Neural progenitor cell (in vitro differentiated cells): ENCODE measurements around the gene NKG7. TPM values are rescaled to one million over a fixed set of nuclear protein-coding genes. Genes with fewer than 3 reads are reported as not detected.
A peak's percentile ranks its signal among the peaks of the same experiment; 100 is the strongest.

Experiments used
- DNase-seq: peaks from one replicate; pipeline ENCODE4 v3.0.0-alpha.2; 2016; ENCODE audit warnings: low spot score
- H2AFZ ChIP-seq: fragments of 200-600 bp; sonication (generic); replicated peaks from 2 replicates; pipeline ENCODE4 v1.6.1; 2016; ENCODE audit warnings: antibody characterized with exemption
- H3F3A ChIP-seq: fragments of 200-600 bp; sonication (generic); 2 replicates; pipeline ENCODE4 v1.6.1; 2016; ENCODE audit warnings: antibody characterized with exemption, low read depth
- H3K27ac ChIP-seq: fragments of 200-600 bp; sonication (generic); 2 replicates; pipeline ENCODE4 v1.5.1; 2016; ENCODE audit warnings: mild to moderate bottlenecking
- H3K27me3 ChIP-seq: fragments of 200-600 bp; sonication (generic); 2 replicates; pipeline ENCODE4 v1.6.1; 2016; ENCODE audit warnings: mild to moderate bottlenecking, moderate library complexity
- H3K36me3 ChIP-seq: fragments of 200-600 bp; sonication (generic); 2 replicates; pipeline ENCODE4 v1.5.1; 2016
- H3K4me1 ChIP-seq: fragments of 200-600 bp; sonication (generic); 2 replicates; pipeline ENCODE4 v1.6.1; 2016; ENCODE audit warnings: mixed run types
- H3K4me2 ChIP-seq: fragments of 200-600 bp; sonication (generic); 2 replicates; pipeline ENCODE4 v1.6.1; 2016
- H3K4me3 ChIP-seq: fragments of 200-600 bp; sonication (generic); 2 replicates; pipeline ENCODE4 v1.5.1; 2016
- H3K79me2 ChIP-seq: fragments of 200-600 bp; sonication (generic); 2 replicates; pipeline ENCODE4 v1.6.1; 2016; ENCODE audit warnings: low read depth
- H3K9ac ChIP-seq: fragments of 200-600 bp; sonication (generic); 2 replicates; pipeline ENCODE4 v1.6.1; 2016
- H3K9me3 ChIP-seq: fragments of 200-600 bp; sonication (generic); 2 replicates; pipeline ENCODE4 v1.5.1; 2016; ENCODE audit warnings: low read depth
- H4K20me1 ChIP-seq: fragments of 200-600 bp; sonication (generic); 2 replicates; pipeline ENCODE4 v1.6.1; 2016; ENCODE audit warnings: low read depth
- H3K27ac Mint-ChIP-seq: 3 replicates; pipeline ENCODE4 v1.8.0; 2021; ENCODE audit warnings: mixed read lengths
- H3K27me3 Mint-ChIP-seq: 2 replicates; pipeline ENCODE4 v1.8.0; 2022; ENCODE audit warnings: low read depth, mild to moderate bottlenecking, inconsistent platforms, moderate library complexity, mixed read lengths; ENCODE audit not compliant: insufficient read depth
- H3K36me3 Mint-ChIP-seq: 3 replicates; pipeline ENCODE4 v1.8.0; 2021; ENCODE audit warnings: mixed read lengths
- H3K4me1 Mint-ChIP-seq: 3 replicates; pipeline ENCODE4 v1.8.0; 2021; ENCODE audit warnings: mixed read lengths
- H3K4me3 Mint-ChIP-seq: 3 replicates; pipeline ENCODE4 v1.8.0; 2021; ENCODE audit warnings: mild to moderate bottlenecking, moderate library complexity, mixed read lengths
- H3K9me3 Mint-ChIP-seq: 3 replicates; pipeline ENCODE4 v1.8.0; 2020; ENCODE audit warnings: mixed read lengths
- EZH2 ChIP-seq: fragments of 200-600 bp; sonication (generic); IDR thresholded peaks from 2 replicates; pipeline ENCODE4 v1.6.1; 2017; ENCODE audit warnings: antibody characterized with exemption, mild to moderate bottlenecking, moderate library complexity
- EZH2phosphoT487 ChIP-seq: fragments of 200-600 bp; sonication (generic); IDR thresholded peaks from 2 replicates; pipeline ENCODE4 v1.6.1; 2017; ENCODE audit warnings: antibody characterized with exemption
- total RNA-seq: library from RNA; depleted of rRNA; stranded (reverse); fragments of >200 nt; gene quantifications from 2 replicates; pipeline ENCODE4 v1.2.3, GENCODE V29; 2015; ENCODE audit warnings: low replicate concordance
- TF ChIP-seq, protein P1 (sequence below): fragments of 200-600 bp; sonication (generic); IDR thresholded peaks from 2 replicates; pipeline ENCODE4 v1.5.1; 2017; ENCODE audit warnings: antibody characterized with exemption, mild to moderate bottlenecking

NKG7 gene
- total RNA-seq, 1 donor from 2014 or later, result not detected

GRCh38 chr19:51342631-51343569, 29.6 kb downstream of the NKG7 start:
- Histone ChIP-seq H3K27ac (no peak overlapping the region), H3K4me1 (peaks cover 4% of the 10 kb centered on the region), H3K79me2 (no peaks in the 10 kb centered on the region), H3K9ac (no peak overlapping the region), H4K20me1 (no peaks in the 10 kb centered on the region), H3K27me3 (peaks cover 24% of the 10 kb centered on the region), H2AFZ (no peak overlapping the region), H3K4me3 (no peak overlapping the region), H3F3A (peaks cover 6% of the 10 kb centered on the region), H3K9me3 (no peaks in the 10 kb centered on the region), H3K4me2 (no peak overlapping the region), H3K36me3 (no peaks in the 10 kb centered on the region)
- Mint-ChIP-seq H3K4me1 (peaks cover 8% of the 10 kb centered on the region), H3K27me3 (peaks cover 6% of the 10 kb centered on the region), H3K27ac (peak overlapping the region; percentile 9), H3K36me3 (peaks cover 8% of the 10 kb centered on the region), H3K4me3 (peak overlapping the region; percentile 75), H3K9me3 (no peaks in the 10 kb centered on the region)
- TF ChIP-seq EZH2phosphoT487 (no peak), EZH2 (no peak)
- TF ChIP-seq, protein P1, sequence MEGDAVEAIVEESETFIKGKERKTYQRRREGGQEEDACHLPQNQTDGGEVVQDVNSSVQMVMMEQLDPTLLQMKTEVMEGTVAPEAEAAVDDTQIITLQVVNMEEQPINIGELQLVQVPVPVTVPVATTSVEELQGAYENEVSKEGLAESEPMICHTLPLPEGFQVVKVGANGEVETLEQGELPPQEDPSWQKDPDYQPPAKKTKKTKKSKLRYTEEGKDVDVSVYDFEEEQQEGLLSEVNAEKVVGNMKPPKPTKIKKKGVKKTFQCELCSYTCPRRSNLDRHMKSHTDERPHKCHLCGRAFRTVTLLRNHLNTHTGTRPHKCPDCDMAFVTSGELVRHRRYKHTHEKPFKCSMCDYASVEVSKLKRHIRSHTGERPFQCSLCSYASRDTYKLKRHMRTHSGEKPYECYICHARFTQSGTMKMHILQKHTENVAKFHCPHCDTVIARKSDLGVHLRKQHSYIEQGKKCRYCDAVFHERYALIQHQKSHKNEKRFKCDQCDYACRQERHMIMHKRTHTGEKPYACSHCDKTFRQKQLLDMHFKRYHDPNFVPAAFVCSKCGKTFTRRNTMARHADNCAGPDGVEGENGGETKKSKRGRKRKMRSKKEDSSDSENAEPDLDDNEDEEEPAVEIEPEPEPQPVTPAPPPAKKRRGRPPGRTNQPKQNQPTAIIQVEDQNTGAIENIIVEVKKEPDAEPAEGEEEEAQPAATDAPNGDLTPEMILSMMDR, result no peak
- DNase-seq, result no peak

GRCh38 chr19:51341976-51342580, 30.4 kb downstream of the NKG7 start, which contains the start of gene VSIG10L:
TSS of gene VSIG10L (minus strand) at chr19:51342139. CDS start at chr19:51342124, 15 bp downstream.
- Histone ChIP-seq H3K27ac (no peak within 1 kb of the TSS), H3K36me3 (no peaks in the 10 kb centered on the region), H3K79me2 (no peaks in the 10 kb centered on the region), H3K27me3 (peaks cover 24% of the 10 kb centered on the region), H3K4me3 (no peak within 1 kb of the TSS), H3K4me2 (no peak within 1 kb of the TSS), H2AFZ (no peak within 1 kb of the TSS), H4K20me1 (no peaks in the 10 kb centered on the region), H3K9me3 (no peaks in the 10 kb centered on the region), H3K9ac (no peak within 1 kb of the TSS), H3K4me1 (peaks cover 4% of the 10 kb centered on the region), H3F3A (peaks cover 6% of the 10 kb centered on the region)
- H3K4me1 Mint-ChIP-seq, result peaks cover 8% of the 10 kb centered on the region
- no peak for DNase-seq
- H3K27ac Mint-ChIP-seq, result peak within 1 kb of the TSS; percentile 9
- H3K27me3 Mint-ChIP-seq, result peaks cover 6% of the 10 kb centered on the region
- H3K9me3 Mint-ChIP-seq, result no peaks in the 10 kb centered on the region
- peak within 1 kb of the TSS; percentile 84 for H3K4me3 Mint-ChIP-seq
- peaks cover 6% of the 10 kb centered on the region for H3K36me3 Mint-ChIP-seq
- TF ChIP-seq EZH2phosphoT487 (no peak), EZH2 (no peak)
- TF ChIP-seq, protein P1, result no peak

- Histone ChIP-seq H3K9me3 (no peaks in the 10 kb centered on the region), H3K4me1 (peaks cover 4% of the 10 kb centered on the region), H2AFZ (no peak overlapping the region), H3F3A (peaks cover 6% of the 10 kb centered on the region), H3K4me2 (no peak overlapping the region), H4K20me1 (no peaks in the 10 kb centered on the region), H3K27ac (no peak overlapping the region), H3K79me2 (no peaks in the 10 kb centered on the region), H3K27me3 (peaks cover 24% of the 10 kb centered on the region), H3K36me3 (no peaks in the 10 kb centered on the region), H3K9ac (no peak overlapping the region), H3K4me3 (no peak overlapping the region)
- H3K36me3 Mint-ChIP-seq, result peaks cover 6% of the 10 kb centered on the region
- TF ChIP-seq EZH2, result no peak
- TF ChIP-seq, protein P1, result no peak
- TF ChIP-seq EZH2phosphoT487, result no peak
- peak overlapping the region; percentile 57 for H3K27ac Mint-ChIP-seq
- H3K9me3 Mint-ChIP-seq, result no peaks in the 10 kb centered on the region
- peak overlapping the region; percentile 84 for H3K4me3 Mint-ChIP-seq
- H3K27me3 Mint-ChIP-seq, result peaks cover 6% of the 10 kb centered on the region
- peaks cover 8% of the 10 kb centered on the region for H3K4me1 Mint-ChIP-seq
- DNase-seq, result no peak
Measured at GRCh38 chr19:51341066-51341465, 31.4 kb downstream of the NKG7 start.
